ENCODE measurements around the gene ADGRB3. TPM values are rescaled to one million over a fixed set of nuclear protein-coding genes. Genes with fewer than 3 reads are reported as not detected.

The ADGRB3 gene
- polyA plus RNA-seq, 1 of the 3 experiments (the other 2 are of a cell fraction): 0.12 TPM

DNA sequence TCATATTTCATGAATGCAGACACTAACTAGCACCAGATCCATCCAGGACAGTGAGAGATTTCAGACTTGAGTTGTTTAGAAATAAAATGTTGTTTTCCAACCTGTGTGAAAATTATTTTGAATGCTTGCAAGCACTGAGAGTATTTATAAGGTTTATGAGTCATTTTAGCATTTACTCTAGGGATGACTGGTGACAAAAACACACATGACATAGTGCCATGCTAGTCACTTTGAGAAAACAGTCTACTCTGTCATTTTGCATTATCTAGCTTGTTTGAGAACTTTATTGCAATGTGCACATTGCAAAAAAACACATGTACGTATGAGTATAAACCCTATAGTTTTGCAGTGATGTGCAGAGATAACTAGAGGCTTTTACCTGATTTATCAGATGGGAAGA lies 705.1 kb downstream of the ADGRB3 start:
- DNase-seq: no peak
- POLR2A ChIA-PET: interaction anchor here (0.6 kb wide), 1 partner anchor 176 kb away, joined by 3 read pairs; no protein-coding TSS in a partner anchor
- H3F3A ChIP-seq (replicated peaks; ENCODE audit: insufficient read depth): no peaks in the 10 kb centered on the region
- TF ChIP-seq RCOR1 (IDR thresholded peaks at IDR 0.05; ENCODE audit: low read length) (no peak), TAF1 (IDR thresholded peaks at IDR 0.05; ENCODE audit: borderline replicate concordance, low read depth, low read length) (no peak), EZH2phosphoT487 (IDR thresholded peaks at IDR 0.05; ENCODE audit: borderline replicate concordance, low read depth) (no peak)
- TF ChIP-seq, protein P1, sequence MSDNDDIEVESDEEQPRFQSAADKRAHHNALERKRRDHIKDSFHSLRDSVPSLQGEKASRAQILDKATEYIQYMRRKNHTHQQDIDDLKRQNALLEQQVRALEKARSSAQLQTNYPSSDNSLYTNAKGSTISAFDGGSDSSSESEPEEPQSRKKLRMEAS (IDR thresholded peaks at IDR 0.05; ENCODE audit: low read depth): no peak
- H2AFZ ChIP-seq (ENCODE audit: low read depth): no peak overlapping the region
- H3K27me3 ChIP-seq (ENCODE audit: insufficient read depth): no peaks in the 10 kb centered on the region
- no peaks in the 10 kb centered on the region for H3K9me2 ChIP-seq
- H3K4me3 ChIP-seq (ENCODE audit: low read depth in 2 of 2, low read length in 1 of 2): no peak overlapping the region
- 51% methylated on average over 1 of the region's 1 CpG for WGBS (ENCODE audit: low lambda C conversion rate)
- no peak overlapping the region for H3K4me2 ChIP-seq
- H4K20me1 ChIP-seq (ENCODE audit: insufficient read depth): no peaks in the 10 kb centered on the region
- CTCF ChIA-PET: no interaction called here
- H3K9ac ChIP-seq: no peak overlapping the region
- no peaks in the 10 kb centered on the region for H3K79me2 ChIP-seq (ENCODE audit: insufficient read depth)
- H3K36me3 ChIP-seq (replicated peaks in 1 of 2; ENCODE audit: control insufficient read depth in 1 of 2, insufficient read depth in 2 of 2, low read length in 1 of 2): no peaks in the 10 kb centered on the region
- no peaks in the 10 kb centered on the region for H3K9me3 ChIP-seq
- H3K27ac ChIP-seq (ENCODE audit: low read depth in 2 of 2, low read length in 1 of 2): no peak overlapping the region
- peaks cover 0 to 4% of the 10 kb centered on the region in 2 experiments; a peak in 2 of 4 replicates for H3K4me1 ChIP-seq (ENCODE audit: control insufficient read depth in 1 of 2, insufficient read depth in 2 of 2, low read depth in 1 of 2, low read length in 1 of 2)

DNA sequence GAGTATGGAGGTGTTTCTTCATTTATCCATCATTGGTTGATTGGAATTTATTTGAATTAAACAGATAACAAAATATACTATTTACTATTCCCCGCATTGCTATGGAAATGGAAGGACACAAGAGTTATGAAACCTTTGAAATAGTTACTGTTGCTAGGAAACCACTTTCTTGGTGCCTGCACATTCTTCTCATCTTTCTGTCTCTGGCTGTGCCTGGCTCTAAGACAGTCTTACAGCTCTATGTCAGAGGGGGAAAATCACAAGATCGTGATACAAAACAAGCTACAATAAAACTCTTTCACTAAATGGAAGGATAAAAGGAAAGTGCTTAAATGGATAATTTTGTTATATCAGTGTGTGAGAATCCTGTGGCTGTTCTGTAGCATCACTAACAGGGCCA lies 708.8 kb downstream of the ADGRB3 start:
- TF ChIP-seq, protein P2, sequence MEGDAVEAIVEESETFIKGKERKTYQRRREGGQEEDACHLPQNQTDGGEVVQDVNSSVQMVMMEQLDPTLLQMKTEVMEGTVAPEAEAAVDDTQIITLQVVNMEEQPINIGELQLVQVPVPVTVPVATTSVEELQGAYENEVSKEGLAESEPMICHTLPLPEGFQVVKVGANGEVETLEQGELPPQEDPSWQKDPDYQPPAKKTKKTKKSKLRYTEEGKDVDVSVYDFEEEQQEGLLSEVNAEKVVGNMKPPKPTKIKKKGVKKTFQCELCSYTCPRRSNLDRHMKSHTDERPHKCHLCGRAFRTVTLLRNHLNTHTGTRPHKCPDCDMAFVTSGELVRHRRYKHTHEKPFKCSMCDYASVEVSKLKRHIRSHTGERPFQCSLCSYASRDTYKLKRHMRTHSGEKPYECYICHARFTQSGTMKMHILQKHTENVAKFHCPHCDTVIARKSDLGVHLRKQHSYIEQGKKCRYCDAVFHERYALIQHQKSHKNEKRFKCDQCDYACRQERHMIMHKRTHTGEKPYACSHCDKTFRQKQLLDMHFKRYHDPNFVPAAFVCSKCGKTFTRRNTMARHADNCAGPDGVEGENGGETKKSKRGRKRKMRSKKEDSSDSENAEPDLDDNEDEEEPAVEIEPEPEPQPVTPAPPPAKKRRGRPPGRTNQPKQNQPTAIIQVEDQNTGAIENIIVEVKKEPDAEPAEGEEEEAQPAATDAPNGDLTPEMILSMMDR (IDR thresholded peaks at IDR 0.05): no peak
- TF ChIP-seq YY1 (IDR thresholded peaks at IDR 0.05; ENCODE audit: low read depth): no peak
- no peak for TF ChIP-seq TCF12 (IDR thresholded peaks at IDR 0.05)
- TF ChIP-seq, protein P3, sequence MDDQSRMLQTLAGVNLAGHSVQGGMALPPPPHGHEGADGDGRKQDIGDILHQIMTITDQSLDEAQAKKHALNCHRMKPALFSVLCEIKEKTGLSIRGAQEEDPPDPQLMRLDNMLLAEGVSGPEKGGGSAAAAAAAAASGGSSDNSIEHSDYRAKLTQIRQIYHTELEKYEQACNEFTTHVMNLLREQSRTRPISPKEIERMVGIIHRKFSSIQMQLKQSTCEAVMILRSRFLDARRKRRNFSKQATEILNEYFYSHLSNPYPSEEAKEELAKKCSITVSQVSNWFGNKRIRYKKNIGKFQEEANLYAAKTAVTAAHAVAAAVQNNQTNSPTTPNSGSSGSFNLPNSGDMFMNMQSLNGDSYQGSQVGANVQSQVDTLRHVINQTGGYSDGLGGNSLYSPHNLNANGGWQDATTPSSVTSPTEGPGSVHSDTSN (IDR thresholded peaks at IDR 0.05): no peak
- TF ChIP-seq RCOR1 (IDR thresholded peaks at IDR 0.05; ENCODE audit: low read length): no peak
- TF ChIP-seq RFX5 (IDR thresholded peaks at IDR 0.05; ENCODE audit: low read length): no peak
- no peak for TF ChIP-seq GABPA (IDR thresholded peaks at IDR 0.05; ENCODE audit: low read depth)
- no peak for TF ChIP-seq CHD2 (IDR thresholded peaks at IDR 0.05; ENCODE audit: low read length, partially characterized antibody)
- TF ChIP-seq, protein P4, sequence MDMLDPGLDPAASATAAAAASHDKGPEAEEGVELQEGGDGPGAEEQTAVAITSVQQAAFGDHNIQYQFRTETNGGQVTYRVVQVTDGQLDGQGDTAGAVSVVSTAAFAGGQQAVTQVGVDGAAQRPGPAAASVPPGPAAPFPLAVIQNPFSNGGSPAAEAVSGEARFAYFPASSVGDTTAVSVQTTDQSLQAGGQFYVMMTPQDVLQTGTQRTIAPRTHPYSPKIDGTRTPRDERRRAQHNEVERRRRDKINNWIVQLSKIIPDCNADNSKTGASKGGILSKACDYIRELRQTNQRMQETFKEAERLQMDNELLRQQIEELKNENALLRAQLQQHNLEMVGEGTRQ (IDR thresholded peaks at IDR 0.05; ENCODE audit: borderline replicate concordance, low read depth, low read length): no peak
- TF ChIP-seq, protein P5, sequence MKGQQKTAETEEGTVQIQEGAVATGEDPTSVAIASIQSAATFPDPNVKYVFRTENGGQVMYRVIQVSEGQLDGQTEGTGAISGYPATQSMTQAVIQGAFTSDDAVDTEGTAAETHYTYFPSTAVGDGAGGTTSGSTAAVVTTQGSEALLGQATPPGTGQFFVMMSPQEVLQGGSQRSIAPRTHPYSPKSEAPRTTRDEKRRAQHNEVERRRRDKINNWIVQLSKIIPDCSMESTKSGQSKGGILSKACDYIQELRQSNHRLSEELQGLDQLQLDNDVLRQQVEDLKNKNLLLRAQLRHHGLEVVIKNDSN (IDR thresholded peaks at IDR 0.05; ENCODE audit: borderline replicate concordance, low read depth): no peak
- no peak for TF ChIP-seq RXRA (IDR thresholded peaks at IDR 0.05; ENCODE audit: borderline replicate concordance, low read depth)
- no peak for TF ChIP-seq FOXJ3 (CRISPR knock-in tag; IDR thresholded peaks at IDR 0.05)
- no peak for TF ChIP-seq EP300 (IDR thresholded peaks at IDR 0.05; ENCODE audit: borderline replicate concordance in 1 of 2, low read depth in 1 of 2, low read length in 1 of 2)
- TF ChIP-seq, protein P6, sequence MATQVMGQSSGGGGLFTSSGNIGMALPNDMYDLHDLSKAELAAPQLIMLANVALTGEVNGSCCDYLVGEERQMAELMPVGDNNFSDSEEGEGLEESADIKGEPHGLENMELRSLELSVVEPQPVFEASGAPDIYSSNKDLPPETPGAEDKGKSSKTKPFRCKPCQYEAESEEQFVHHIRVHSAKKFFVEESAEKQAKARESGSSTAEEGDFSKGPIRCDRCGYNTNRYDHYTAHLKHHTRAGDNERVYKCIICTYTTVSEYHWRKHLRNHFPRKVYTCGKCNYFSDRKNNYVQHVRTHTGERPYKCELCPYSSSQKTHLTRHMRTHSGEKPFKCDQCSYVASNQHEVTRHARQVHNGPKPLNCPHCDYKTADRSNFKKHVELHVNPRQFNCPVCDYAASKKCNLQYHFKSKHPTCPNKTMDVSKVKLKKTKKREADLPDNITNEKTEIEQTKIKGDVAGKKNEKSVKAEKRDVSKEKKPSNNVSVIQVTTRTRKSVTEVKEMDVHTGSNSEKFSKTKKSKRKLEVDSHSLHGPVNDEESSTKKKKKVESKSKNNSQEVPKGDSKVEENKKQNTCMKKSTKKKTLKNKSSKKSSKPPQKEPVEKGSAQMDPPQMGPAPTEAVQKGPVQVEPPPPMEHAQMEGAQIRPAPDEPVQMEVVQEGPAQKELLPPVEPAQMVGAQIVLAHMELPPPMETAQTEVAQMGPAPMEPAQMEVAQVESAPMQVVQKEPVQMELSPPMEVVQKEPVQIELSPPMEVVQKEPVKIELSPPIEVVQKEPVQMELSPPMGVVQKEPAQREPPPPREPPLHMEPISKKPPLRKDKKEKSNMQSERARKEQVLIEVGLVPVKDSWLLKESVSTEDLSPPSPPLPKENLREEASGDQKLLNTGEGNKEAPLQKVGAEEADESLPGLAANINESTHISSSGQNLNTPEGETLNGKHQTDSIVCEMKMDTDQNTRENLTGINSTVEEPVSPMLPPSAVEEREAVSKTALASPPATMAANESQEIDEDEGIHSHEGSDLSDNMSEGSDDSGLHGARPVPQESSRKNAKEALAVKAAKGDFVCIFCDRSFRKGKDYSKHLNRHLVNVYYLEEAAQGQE (IDR thresholded peaks at IDR 0.05; ENCODE audit: low read depth, low read length): no peak
- TF ChIP-seq NFIC (IDR thresholded peaks at IDR 0.05; ENCODE audit: borderline replicate concordance): no peak
- no peak for TF ChIP-seq SIN3A (IDR thresholded peaks at IDR 0.05; ENCODE audit: borderline replicate concordance, low read depth, low read length)
- no peak for TF ChIP-seq TAF1 (IDR thresholded peaks at IDR 0.05; ENCODE audit: borderline replicate concordance, low read depth, low read length)
- no peak for TF ChIP-seq POLR2AphosphoS5 (IDR thresholded peaks at IDR 0.05; ENCODE audit: low read depth, low read length)
- Histone ChIP-seq H3K4me1 (ENCODE audit: control insufficient read depth in 1 of 2, insufficient read depth in 2 of 2, low read depth in 1 of 2, low read length in 1 of 2) (no peaks in the 10 kb centered on the region), H3K9me2 (no peaks in the 10 kb centered on the region), H3K79me2 (ENCODE audit: insufficient read depth) (no peaks in the 10 kb centered on the region), H3K9ac (no peak overlapping the region), H3F3A (replicated peaks; ENCODE audit: insufficient read depth) (no peaks in the 10 kb centered on the region), H3K9me3 (no peaks in the 10 kb centered on the region), H3K27ac (ENCODE audit: low read depth in 2 of 2, low read length in 1 of 2) (no peak overlapping the region), H2AFZ (ENCODE audit: low read depth) (no peak overlapping the region), H3K4me3 (ENCODE audit: low read depth in 2 of 2, low read length in 1 of 2) (no peak overlapping the region), H4K20me1 (ENCODE audit: insufficient read depth) (no peaks in the 10 kb centered on the region), H3K36me3 (replicated peaks in 1 of 2; ENCODE audit: control insufficient read depth in 1 of 2, insufficient read depth in 2 of 2, low read length in 1 of 2) (no peaks in the 10 kb centered on the region), H3K27me3 (ENCODE audit: insufficient read depth) (no peaks in the 10 kb centered on the region), H3K4me2 (no peak overlapping the region)
- WGBS (ENCODE audit: low lambda C conversion rate): 39% methylated on average over 2 of the region's 2 CpGs
- DNase-seq: no peak
- CTCF ChIA-PET: interaction anchor here (1.6 kb wide), 1 partner anchor 30 kb away, joined by 3 read pairs; no protein-coding TSS in a partner anchor
- POLR2A ChIA-PET: no interaction called here
